ENCODE measurements around the gene MAPKAP1.

GRCh38 chr9:125510980-125511379, 196.0 kb downstream of the MAPKAP1 start:
- TF ChIP-seq GATA3 (IDR thresholded peaks at IDR 0.05; ENCODE audit: low read depth, low read length), result no peak
- no peak for TF ChIP-seq GATA2 (IDR thresholded peaks at IDR 0.05; ENCODE audit: low read depth, low read length)

Data from SH-SY5Y (cell line).